Germinal center (tissue), 1 donor: ENCODE measurements around the gene THYN1.
"Not testable (repeated sequence)": the region's sequence is repeated elsewhere in the genome, so short reads cannot be mapped to it uniquely, and the experiment has no call there.

ENCODE experiments used
- DNase-seq: peaks from one replicate; pipeline ENCODE4 v3.0.0; 2012; ENCODE audit warnings: mixed read lengths, low spot score

The THYN1 gene

GRCh38 chr11:134253188-134253993, at the start of gene THYN1, which contains the start of gene ACAD8:
THYN1 (minus strand) TSS chr11:134253352; CDS start chr11:134252882, 470 bp downstream.
ACAD8 (plus strand) TSS chr11:134253568; CDS start chr11:134253601, 33 bp downstream.
- DNase-seq = peak; percentile 97

GRCh38 chr11:134294664-134295063, 41.5 kb upstream of the THYN1 start:
- DNase-seq = no peak

GRCh38 chr11:134293119-134294113, 40.3 kb upstream of the THYN1 start:
- no peak for DNase-seq

GRCh38 chr11:134292661-134293060, 39.5 kb upstream of the THYN1 start:
- DNase-seq = no peak

DNA sequence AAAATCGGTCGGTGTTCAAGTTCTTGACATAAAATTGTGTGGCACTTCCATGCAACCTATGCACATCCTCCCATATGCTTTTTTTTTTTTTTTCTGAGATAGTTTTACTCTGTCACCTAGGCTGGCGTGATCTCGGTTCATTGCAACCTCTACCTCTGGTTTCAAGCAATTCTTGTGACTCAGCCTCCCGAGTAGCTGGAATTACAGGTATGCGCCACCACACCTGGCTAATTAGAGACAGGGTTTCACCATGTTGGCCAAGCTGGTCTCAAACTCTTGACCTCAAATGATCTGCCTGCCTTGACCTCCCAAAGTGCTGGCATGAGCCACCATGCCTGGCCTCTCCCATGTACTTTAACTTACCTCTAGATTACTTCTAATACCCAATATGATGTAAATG, 38.0 kb upstream of the THYN1 start:
- DNase-seq = no peak

GRCh38 chr11:134290646-134291045, 37.5 kb upstream of the THYN1 start:
- no peak for DNase-seq

GRCh38 chr11:134289789-134290188, 36.6 kb upstream of the THYN1 start:
- DNase-seq = no peak

DNA sequence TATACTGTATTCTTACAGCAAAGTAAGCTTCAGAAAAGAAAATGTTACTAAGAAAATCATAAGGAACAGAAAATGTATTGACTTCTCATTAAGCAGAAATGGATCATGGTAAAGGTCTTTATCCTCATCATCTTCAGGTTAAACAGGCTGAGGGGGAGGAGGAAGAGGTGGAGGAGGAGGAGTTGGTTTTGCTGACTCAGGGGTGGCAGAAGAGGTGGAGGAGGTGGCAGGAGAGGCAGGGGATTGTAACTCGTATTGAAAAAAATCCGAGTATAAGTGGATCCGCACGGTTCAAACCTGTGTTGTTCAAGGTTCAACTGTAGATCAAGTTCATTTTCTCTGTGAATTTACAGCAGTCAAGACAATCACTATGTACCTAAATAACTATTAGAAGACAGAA, 36.0 kb upstream of the THYN1 start:
- DNase-seq = no peak

DNA sequence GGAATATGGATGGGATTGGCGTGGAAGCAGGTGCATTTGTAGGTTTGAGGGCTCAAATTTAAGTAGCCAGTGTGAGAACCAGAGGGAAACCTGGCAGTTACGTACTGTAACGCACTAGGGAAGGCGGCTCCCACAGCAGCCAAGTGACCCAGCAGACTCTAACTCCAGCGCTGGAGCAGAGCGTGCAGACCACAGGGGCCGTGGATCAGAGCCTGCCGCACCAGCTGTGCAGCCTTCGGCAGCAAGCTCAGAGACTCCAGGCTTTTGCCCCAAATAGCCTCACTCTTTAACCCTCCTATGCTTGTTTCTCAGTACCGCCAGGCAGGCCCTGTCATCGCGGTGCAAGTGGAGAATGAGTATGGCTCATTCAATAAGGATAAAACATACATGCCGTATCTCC, 35.3 kb upstream of the THYN1 start:
- no peak for DNase-seq

DNA sequence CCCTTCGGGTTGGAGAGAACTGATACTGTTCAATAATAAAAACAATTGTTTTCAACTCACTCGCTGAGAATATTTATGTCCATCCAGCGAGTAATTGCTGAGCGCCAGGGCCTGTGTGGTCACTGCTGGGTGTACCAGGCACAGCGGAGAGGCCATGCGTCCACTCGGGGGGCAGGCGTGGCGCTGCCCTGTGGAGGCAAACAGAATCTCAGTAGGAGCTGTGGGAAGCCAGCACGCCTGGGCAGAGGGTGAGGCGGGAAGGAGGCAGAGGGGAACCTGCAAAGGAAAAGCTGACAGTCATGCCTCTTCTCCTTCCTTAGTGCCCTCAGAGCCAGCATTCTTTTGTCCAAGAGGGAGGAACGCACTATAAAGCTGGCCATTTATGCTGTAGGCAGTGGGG, 34.4 kb upstream of the THYN1 start:
- DNase-seq = no peak

GRCh38 chr11:134284349-134284748, 31.2 kb upstream of the THYN1 start:
- DNase-seq = not testable (repeated sequence)

DNA sequence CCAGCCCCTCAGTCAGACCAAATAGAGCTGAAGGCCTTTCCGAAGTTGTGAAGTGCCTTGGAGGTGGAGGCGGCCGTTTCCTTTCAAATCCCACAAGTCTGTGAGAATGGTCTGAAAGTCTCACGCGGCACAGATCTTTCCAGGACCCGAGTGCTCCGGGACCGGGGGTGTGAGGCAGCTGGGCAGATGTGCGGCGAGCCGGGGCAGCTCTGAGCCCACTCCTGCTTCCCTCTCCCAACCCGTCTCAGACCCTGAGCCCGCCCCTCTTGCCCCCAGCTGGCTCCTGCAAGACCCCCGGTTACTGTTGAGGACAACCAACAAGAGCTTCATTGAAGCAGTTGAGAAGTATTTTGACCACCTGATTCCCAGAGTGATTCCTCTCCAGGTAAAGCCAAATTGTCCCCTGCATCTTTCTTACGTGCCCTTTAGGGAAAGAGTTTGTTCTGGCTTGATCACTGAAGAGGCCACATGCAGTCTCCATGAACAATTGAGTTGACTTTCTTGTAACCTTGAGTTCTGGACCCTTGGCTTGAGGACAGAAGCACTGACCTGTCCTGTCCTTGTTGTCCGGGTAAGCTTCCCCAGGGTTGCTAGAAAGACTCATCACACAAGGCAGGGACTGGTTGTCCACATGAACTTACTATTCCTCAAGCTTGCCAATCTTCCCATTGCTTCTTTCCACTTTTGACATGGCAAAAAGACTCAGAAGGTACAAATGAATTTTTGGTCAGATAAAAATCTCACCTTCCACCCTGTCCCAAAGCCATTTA, 30.5 kb upstream of the THYN1 start:
- no peak for DNase-seq

DNA sequence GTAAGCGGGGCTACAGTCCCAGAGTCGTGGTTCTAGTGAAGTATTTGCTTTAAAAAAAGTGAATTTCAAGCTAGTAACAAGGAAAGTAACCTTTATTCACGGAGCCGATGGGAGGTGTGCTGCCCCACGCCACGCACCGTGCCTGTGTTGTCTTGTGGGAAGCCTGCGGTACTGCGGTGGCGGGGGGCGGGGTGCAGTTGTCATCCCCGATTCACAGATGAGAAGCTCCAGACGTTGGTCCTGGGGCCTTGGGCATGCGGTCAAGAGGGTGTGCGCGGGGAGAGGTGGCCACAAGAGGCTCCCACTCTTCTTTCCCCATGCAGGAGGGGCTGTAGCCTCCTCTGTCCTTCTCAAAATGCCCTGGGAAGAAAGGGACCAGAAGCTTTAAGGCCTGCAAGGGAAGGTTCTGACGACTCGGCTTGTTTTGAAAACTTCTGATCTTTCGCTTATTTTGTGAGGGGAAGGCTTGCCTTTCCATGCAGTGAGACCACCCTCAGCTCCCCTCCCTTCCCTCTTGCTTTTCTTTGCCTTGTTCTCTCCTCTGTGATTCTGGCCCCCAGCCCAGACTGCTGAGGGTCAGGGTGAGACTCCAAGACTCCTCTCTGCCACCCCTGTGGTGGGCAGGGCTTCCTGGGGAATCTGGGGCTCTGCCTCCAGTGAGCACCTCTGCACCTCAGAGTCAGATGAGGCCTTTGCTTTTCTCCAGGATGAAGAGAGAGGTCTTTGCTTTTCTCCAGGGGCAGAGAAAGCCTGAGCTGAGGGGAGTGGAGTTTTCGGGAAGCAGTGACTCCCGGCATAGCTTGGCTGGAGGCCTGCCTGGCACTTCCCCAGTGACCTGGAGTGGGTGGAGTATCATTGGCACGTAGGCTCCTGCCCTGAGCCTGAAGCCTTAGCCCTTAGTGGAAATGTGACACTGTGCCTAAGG, 29.2 kb upstream of the THYN1 start:
- DNase-seq = no peak

GRCh38 chr11:134281635-134282034, 28.5 kb upstream of the THYN1 start:
- DNase-seq = not testable (repeated sequence)

DNA sequence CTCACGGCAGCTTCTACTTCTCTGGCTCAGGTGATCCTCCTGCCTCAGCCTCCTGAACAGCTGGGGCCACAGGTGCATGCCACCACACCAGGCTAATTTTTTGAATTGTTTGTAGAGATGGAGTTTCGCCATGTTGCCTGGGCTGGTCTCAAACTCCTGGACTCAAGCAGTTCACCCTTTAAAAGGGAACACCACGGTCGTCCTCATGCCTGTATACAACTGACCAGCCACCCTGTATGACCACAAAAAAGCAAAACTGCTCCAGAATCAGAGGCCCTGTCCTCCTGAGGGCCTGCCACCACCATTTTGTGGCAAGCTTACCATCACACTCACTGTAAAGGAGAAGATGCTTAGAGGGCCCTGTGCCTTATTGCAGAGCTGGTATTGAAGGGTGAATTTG, 25.2 kb upstream of the THYN1 start:
- no peak for DNase-seq

DNA sequence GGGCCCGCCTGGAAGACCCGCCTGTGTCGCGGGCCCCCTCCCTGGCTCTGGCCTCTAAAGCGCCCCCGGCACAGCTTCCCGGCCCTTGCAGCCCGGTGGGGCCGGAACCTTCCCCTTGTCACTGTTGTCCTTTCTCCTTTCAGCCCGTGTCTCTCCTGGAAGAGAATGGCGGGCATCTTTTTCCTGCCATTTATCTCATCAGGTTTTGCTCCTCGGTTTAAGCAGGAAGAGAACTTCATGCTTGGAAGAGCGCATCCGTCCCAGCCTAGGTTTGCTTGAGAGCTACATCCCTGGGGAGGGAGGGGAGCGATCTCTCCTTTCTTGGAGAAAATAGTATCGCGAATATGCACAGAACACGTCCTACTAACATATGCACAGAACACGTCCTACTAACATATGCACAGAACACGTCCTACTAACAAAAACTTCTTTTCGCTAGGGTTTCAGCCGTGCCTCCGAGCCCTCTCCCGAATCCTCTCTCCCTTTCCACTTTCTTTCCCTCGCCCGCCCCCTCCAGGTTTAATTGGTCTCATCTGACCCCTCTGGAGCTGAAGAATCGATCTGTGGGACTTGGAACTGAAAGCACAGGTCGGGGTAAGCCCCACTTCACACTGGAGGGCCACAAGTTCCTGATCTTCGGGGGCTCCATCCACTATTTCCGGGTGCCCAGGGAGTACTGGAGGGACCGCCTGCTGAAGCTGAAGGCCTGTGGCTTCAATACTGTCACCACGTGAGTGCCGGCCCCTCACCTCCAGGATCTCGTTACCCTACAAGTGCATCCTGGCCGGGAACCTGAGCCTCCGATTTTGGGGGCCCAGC, 24.2 kb upstream of the THYN1 start:
- no peak for DNase-seq

DNA sequence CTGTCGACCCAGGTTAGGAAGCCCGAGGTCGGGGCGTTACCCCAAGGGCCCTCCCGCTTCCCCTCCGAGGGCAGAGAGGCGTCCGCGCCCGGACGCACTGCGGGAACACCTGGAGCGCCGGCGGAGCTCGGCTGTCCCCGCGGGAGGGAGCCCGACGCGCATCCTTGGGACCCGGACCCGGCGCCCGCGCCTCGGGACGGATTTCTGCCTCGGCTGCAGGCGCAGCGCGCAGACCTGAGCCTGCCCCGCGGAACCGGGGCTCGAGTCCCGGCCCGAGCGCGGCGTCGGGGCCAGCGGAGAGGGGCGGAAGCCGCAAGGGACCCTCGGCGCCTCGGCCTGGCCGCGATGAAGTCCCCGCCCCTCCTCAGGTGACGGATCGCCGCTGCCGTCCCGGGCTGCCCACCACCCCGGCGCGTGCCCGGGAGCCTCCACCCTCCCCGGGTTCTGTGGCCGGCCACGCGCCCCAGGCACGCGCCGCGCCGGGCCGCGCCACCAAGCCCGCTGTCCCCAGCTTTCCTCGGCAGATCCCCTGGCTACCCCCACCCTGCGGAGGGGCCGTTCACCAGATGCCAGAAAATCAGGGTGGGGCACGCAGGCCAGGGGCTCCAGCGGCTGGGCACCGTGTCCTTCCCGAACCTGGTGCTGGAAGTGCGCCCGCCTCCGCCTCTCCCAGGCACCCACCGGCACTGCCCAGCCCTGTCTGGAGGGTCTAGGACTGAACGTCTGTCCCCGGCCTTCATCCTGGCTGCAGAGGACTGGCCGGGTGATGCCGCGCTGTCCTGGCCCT, 23.4 kb upstream of the THYN1 start:
- DNase-seq = no peak

DNA sequence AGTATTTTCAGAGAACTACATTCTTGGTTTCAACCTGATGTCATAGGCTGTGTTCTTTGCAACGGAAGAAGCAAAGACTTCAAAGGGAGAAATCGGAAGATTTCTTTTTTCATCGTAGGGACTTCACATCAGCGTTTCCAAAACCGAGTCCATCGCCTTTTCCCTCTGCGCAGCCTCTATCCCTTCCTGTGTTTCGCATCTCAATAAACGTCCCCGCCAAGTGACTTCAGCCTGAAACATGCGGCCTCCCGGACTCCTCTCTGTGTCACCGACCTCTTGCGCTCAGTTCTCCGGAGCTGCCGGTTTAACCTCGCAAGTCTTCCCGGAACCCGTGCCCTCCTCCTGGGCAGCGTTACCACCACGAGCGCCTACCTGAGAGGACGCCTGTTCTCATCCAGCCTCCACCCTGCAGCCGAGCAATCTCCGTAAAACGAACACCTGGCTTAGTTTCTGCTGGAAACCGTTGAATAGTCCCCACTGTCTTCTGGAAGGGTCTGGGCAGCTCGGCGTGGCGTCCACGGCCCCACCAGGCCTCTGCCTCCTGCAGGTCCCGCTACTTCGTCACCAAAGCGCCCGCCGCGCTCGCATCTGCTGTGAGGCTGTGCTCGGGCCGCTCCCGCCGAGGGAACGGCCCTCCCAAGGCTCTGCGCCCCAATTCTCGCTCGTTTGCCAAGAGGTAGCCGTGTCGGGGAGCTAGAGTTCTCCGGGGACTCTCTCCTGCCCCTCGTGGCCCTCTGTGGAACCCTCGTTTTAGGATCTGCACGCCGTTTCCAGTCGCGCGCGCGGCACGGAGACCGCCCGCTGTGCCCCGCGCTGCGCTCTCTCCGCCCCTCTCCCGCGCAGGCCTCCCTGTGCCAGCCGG, 22.6 kb upstream of the THYN1 start, which contains the start of gene GLB1L3:
GLB1L3 (plus strand) TSS at position 846 of the 862 bp plus-strand sequence. CDS start 362 bp downstream, outside the sequence.
- peak; percentile 45 for DNase-seq
